CD4-positive, alpha-beta T cell (primary cell): ENCODE results near the gene CWF19L2. TPM values are rescaled to one million over a fixed set of nuclear protein-coding genes. Genes with fewer than 3 reads are reported as not detected.

ENCODE experiments used
- ATAC-seq: fragments of 200-7000 bp; cut with Tn5 transposase; one replicate; pipeline ENCODE4 v1.10.0; 2022; ENCODE audit warnings: mild to moderate bottlenecking; ENCODE audit not compliant: poor library complexity
- CTCF ChIA-PET: fragments of 350-600 bp; sonication (Branson Sonifier 250); formaldehyde crosslinking; loops from one replicate; lab custom pipeline; 2021; ENCODE audit warnings: antibody characterized with exemption, inconsistent platforms; lab: Charles Lee
- POLR2A ChIA-PET: fragments of 350-600 bp; sonication (Branson Sonifier 250); formaldehyde crosslinking; loops from one replicate; lab custom pipeline; 2021; ENCODE audit warnings: antibody characterized with exemption, inconsistent platforms; lab: Charles Lee
- DNase-seq, 14 experiments: peaks; one replicate each; pipeline ENCODE4 v3.0.0-alpha.2; 2013 to 2020; ENCODE audit warnings: mixed read lengths in 2 of 14
- H3K27ac ChIP-seq, 2 donors: one replicate each; pipeline versions ENCODE4 v1.5.1 to v1.7.0; 2013; ENCODE audit warnings: low read length in 2 of 2, low read depth in 1 of 2, mild to moderate bottlenecking in 1 of 2
- H3K27me3 ChIP-seq, 2 experiments: 1 replicate in 1 of 2; 2 replicates in 1 of 2; pipeline versions ENCODE4 v1.6.1 to v1.7.0; 2013; ENCODE audit warnings: low read length in 2 of 2, control low read depth in 1 of 2, mild to moderate bottlenecking in 1 of 2, moderate library complexity in 1 of 2; ENCODE audit not compliant: insufficient read depth in 2 of 2, control insufficient read depth in 1 of 2
- H3K36me3 ChIP-seq: one replicate; pipeline ENCODE4 v1.6.1; 2013; ENCODE audit warnings: low read length, control low read depth; ENCODE audit not compliant: insufficient read depth
- H3K4me1 ChIP-seq: one replicate; pipeline ENCODE4 v1.6.1; 2013; ENCODE audit warnings: low read length, control low read depth; ENCODE audit not compliant: insufficient read depth
- H3K4me3 ChIP-seq: one replicate; pipeline ENCODE4 v1.5.1; 2013; ENCODE audit warnings: mild to moderate bottlenecking, low read length, moderate library complexity
- H3K9me3 ChIP-seq, 2 experiments: 1 replicate in 1 of 2; 2 replicates in 1 of 2; pipeline versions ENCODE4 v1.6.1 to v1.7.0; 2013; ENCODE audit warnings: low read length in 2 of 2, mild to moderate bottlenecking in 2 of 2, control low read depth in 1 of 2, moderate library complexity in 1 of 2; ENCODE audit not compliant: control insufficient read depth in 1 of 2, insufficient read depth in 1 of 2
- H3K27ac Mint-ChIP-seq: one replicate; pipeline ENCODE4 v1.8.0; 2020; ENCODE audit warnings: mixed read lengths
- H3K27me3 Mint-ChIP-seq: one replicate; pipeline ENCODE4 v1.8.0; 2021; ENCODE audit warnings: mixed read lengths
- H3K36me3 Mint-ChIP-seq: one replicate; pipeline ENCODE4 v1.8.0; 2021; ENCODE audit warnings: low read depth, mixed read lengths
- H3K4me1 Mint-ChIP-seq: one replicate; pipeline ENCODE4 v1.8.0; 2021; ENCODE audit warnings: low read depth, mixed read lengths
- H3K4me3 Mint-ChIP-seq: one replicate; pipeline ENCODE4 v1.8.0; 2020; ENCODE audit warnings: mild to moderate bottlenecking, mixed read lengths
- H3K9me3 Mint-ChIP-seq: one replicate; pipeline ENCODE4 v1.8.0; 2020; ENCODE audit warnings: mixed read lengths
- intact Hi-C, 2 experiments: fragments of 100-400 bp; cut with DNase I in 1 of 2; cut with micrococcal nuclease in 1 of 2; formaldehyde crosslinking; loops; one replicate each; pipeline versions ENCODE4 v1.15.1 to v1.9.0; 2023 to 2025; cut with DNase I, micrococcal nuclease
- total RNA-seq, 174 experiments: library from RNA in 2 of 174; stranded (reverse) in 2 of 174; gene quantifications; one replicate each; pipeline ENCODE4 v1.2.3 and lab custom pipeline; 2021 to 2026
- TF ChIP-seq, protein P1 (sequence below): fragments of 200-600 bp; IDR thresholded peaks from one replicate; pipeline ENCODE4 v1.8.0; 2022; ENCODE audit warnings: antibody characterized with exemption, mild to moderate bottlenecking

Gene CWF19L2
- total RNA-seq, 2 experiments from 2014 or later = 21.2 to 21.8 TPM

- CTCF ChIA-PET = interaction anchor here (0.7 kb wide), 1 partner anchor 1144 kb away, joined by 3 read pairs; no protein-coding TSS in a partner anchor
- intact Hi-C loops = no loop called here
- Histone ChIP-seq H3K4me1 (peaks cover 2% of the 10 kb centered on the region), H3K27me3 (no peaks in the 10 kb centered on the region), H3K9me3 (no peaks in the 10 kb centered on the region), H3K4me3 (no peak overlapping the region), H3K36me3 (peaks cover 27% of the 10 kb centered on the region), H3K27ac (no peak overlapping the region)
- no peak for DNase-seq
- Mint-ChIP-seq H3K27me3 (no peaks in the 10 kb centered on the region), H3K27ac (no peak overlapping the region), H3K9me3 (no peaks in the 10 kb centered on the region), H3K4me3 (no peak overlapping the region), H3K36me3 (peaks cover 77% of the 10 kb centered on the region), H3K4me1 (peaks cover 24% of the 10 kb centered on the region)
- POLR2A ChIA-PET = no interaction called here
- TF ChIP-seq, protein P1, sequence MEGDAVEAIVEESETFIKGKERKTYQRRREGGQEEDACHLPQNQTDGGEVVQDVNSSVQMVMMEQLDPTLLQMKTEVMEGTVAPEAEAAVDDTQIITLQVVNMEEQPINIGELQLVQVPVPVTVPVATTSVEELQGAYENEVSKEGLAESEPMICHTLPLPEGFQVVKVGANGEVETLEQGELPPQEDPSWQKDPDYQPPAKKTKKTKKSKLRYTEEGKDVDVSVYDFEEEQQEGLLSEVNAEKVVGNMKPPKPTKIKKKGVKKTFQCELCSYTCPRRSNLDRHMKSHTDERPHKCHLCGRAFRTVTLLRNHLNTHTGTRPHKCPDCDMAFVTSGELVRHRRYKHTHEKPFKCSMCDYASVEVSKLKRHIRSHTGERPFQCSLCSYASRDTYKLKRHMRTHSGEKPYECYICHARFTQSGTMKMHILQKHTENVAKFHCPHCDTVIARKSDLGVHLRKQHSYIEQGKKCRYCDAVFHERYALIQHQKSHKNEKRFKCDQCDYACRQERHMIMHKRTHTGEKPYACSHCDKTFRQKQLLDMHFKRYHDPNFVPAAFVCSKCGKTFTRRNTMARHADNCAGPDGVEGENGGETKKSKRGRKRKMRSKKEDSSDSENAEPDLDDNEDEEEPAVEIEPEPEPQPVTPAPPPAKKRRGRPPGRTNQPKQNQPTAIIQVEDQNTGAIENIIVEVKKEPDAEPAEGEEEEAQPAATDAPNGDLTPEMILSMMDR = no peak
- no peak for ATAC-seq
These were observed 72.2 kb downstream of the CWF19L2 start for GRCh38 chr11:107385361-107385981.

GRCh38 chr11:107384144-107384852 lies 73.3 kb downstream of the CWF19L2 start:
- TF ChIP-seq, protein P1 = no peak
- no peak overlapping the region for H3K27ac ChIP-seq
- peaks cover 26% of the 10 kb centered on the region for H3K4me1 Mint-ChIP-seq
- peaks cover 70% of the 10 kb centered on the region for H3K36me3 Mint-ChIP-seq
- ChIA-PET CTCF (interaction anchor here (0.7 kb wide), 1 partner anchor 1146 kb away, joined by 3 read pairs; no protein-coding TSS in a partner anchor), POLR2A (no interaction called here)
- H3K4me1 ChIP-seq = peaks cover 2% of the 10 kb centered on the region
- no peaks in the 10 kb centered on the region for H3K27me3 ChIP-seq
- no peak overlapping the region for H3K27ac Mint-ChIP-seq
- no peaks in the 10 kb centered on the region for H3K9me3 Mint-ChIP-seq
- H3K9me3 ChIP-seq = peaks cover 0 to 4% of the 10 kb centered on the region in 2 experiments
- no peak overlapping the region for H3K4me3 Mint-ChIP-seq
- no peak overlapping the region for H3K4me3 ChIP-seq
- no peak for DNase-seq
- no peaks in the 10 kb centered on the region for H3K27me3 Mint-ChIP-seq
- intact Hi-C loops = no loop called here
- ATAC-seq = no peak
- peaks cover 17% of the 10 kb centered on the region for H3K36me3 ChIP-seq

DNA sequence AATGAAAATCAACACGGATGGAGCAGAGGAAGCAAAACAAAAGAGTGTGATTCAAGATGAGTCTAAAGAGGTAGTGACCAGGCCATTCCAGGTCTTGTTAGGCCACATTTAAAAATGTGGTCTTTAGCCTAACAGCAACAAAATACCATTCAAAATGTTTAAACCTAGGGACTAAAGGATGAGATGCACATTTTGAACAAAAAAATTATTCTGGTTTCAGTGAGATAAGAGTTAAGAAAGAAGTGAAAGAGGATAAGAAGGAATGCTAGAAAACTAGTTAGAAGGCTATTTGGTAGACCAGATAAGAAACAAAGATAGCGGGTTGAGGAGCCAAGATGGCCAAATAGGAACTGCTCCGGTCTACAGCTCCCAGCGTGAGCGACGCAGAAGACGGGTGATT lies 85.2 kb downstream of the CWF19L2 start:
- Mint-ChIP-seq H3K27ac (no peak overlapping the region), H3K4me3 (no peak overlapping the region), H3K27me3 (no peaks in the 10 kb centered on the region), H3K4me1 (no peaks in the 10 kb centered on the region), H3K9me3 (no peaks in the 10 kb centered on the region), H3K36me3 (no peaks in the 10 kb centered on the region)
- Histone ChIP-seq H3K4me1 (no peaks in the 10 kb centered on the region), H3K4me3 (no peak overlapping the region), H3K36me3 (no peaks in the 10 kb centered on the region), H3K9me3 (no peaks in the 10 kb centered on the region), H3K27me3 (no peaks in the 10 kb centered on the region), H3K27ac (no peak overlapping the region)
- DNase-seq (no peak), ATAC-seq (no peak)
- TF ChIP-seq, protein P1 = no peak
- intact Hi-C loops = no loop called here
- CTCF ChIA-PET = no interaction called here
- POLR2A ChIA-PET = no interaction called here
